ENCODE data around the gene PRKAG2.

Gene PRKAG2

GRCh38 chr7:151924508-151924907 lies 47.6 kb upstream of the PRKAG2 start:
- Histone ChIP-seq H4K20me1 (ENCODE audit: insufficient read depth, low read length) (no peaks in the 10 kb centered on the region), H3K27me3 (ENCODE audit: low read depth, low read length) (peaks cover 6% of the 10 kb centered on the region; the same call in 1 of the 2 replicates), H3K4me3 (ENCODE audit: low read length) (no peak overlapping the region), H3K36me3 (replicated peaks; ENCODE audit: low read depth, low read length) (no peaks in the 10 kb centered on the region), H3K9ac (ENCODE audit: low read length) (no peak overlapping the region), H3K79me2 (ENCODE audit: low read length) (no peaks in the 10 kb centered on the region), H2AFZ (ENCODE audit: low read depth, low read length) (no peak overlapping the region), H3K9me3 (ENCODE audit: insufficient read depth, low read length) (no peaks in the 10 kb centered on the region), H3K4me1 (ENCODE audit: low read length) (peaks cover 46% of the 10 kb centered on the region), H3K4me2 (ENCODE audit: low read length) (0 out of 2 replicates have a peak overlapping the region, but pooled peaks have one; percentile 84), H3K27ac (ENCODE audit: low read length) (no peak overlapping the region; the same call in 1 of the 2 replicates)
- TF ChIP-seq EZH2phosphoT487 (IDR thresholded peaks at IDR 0.05; ENCODE audit: low read depth) (no peak), CTCF (IDR thresholded peaks at IDR 0.05; ENCODE audit: low read depth, low read length) (no peak)

- TF ChIP-seq CTCF (IDR thresholded peaks at IDR 0.05; ENCODE audit: low read depth, low read length) (no peak), EZH2phosphoT487 (IDR thresholded peaks at IDR 0.05; ENCODE audit: low read depth) (no peak)
- no peaks in the 10 kb centered on the region for H3K79me2 ChIP-seq (ENCODE audit: low read length)
- H3K4me2 ChIP-seq (ENCODE audit: low read length), result peak overlapping the region; percentile 84
- H3K9ac ChIP-seq (ENCODE audit: low read length), result no peak overlapping the region
- peaks cover 6% of the 10 kb centered on the region; the same call in 1 of the 2 replicates for H3K27me3 ChIP-seq (ENCODE audit: low read depth, low read length)
- peak overlapping the region; percentile 66 for H3K4me3 ChIP-seq (ENCODE audit: low read length)
- H3K4me1 ChIP-seq (ENCODE audit: low read length), result peaks cover 46% of the 10 kb centered on the region
- no peak overlapping the region for H2AFZ ChIP-seq (ENCODE audit: low read depth, low read length)
- no peaks in the 10 kb centered on the region for H4K20me1 ChIP-seq (ENCODE audit: insufficient read depth, low read length)
- H3K36me3 ChIP-seq (replicated peaks; ENCODE audit: low read depth, low read length), result no peaks in the 10 kb centered on the region
- no peaks in the 10 kb centered on the region for H3K9me3 ChIP-seq (ENCODE audit: insufficient read depth, low read length)
- peak overlapping the region; percentile 71 for H3K27ac ChIP-seq (ENCODE audit: low read length)
These were observed 47.1 kb upstream of the PRKAG2 start for GRCh38 chr7:151924001-151924400.

- Histone ChIP-seq H3K27me3 (ENCODE audit: low read depth, low read length) (peaks cover 10% of the 10 kb centered on the region), H3K79me2 (ENCODE audit: low read length) (no peaks in the 10 kb centered on the region), H3K27ac (ENCODE audit: low read length) (peak overlapping the region; percentile 71), H3K4me3 (ENCODE audit: low read length) (peak overlapping the region; percentile 66), H3K4me1 (ENCODE audit: low read length) (peaks cover 46% of the 10 kb centered on the region), H3K36me3 (replicated peaks; ENCODE audit: low read depth, low read length) (no peaks in the 10 kb centered on the region), H3K9me3 (ENCODE audit: insufficient read depth, low read length) (no peaks in the 10 kb centered on the region), H4K20me1 (ENCODE audit: insufficient read depth, low read length) (no peaks in the 10 kb centered on the region), H3K9ac (ENCODE audit: low read length) (peak overlapping the region; percentile 49; the same call in 1 of the 2 replicates), H3K4me2 (ENCODE audit: low read length) (peak overlapping the region; percentile 84), H2AFZ (ENCODE audit: low read depth, low read length) (0 out of 2 replicates have a peak overlapping the region, but pooled peaks have one; percentile 26)
- TF ChIP-seq CTCF (IDR thresholded peaks at IDR 0.05; ENCODE audit: low read depth, low read length) (no peak), EZH2phosphoT487 (IDR thresholded peaks at IDR 0.05; ENCODE audit: low read depth) (no peak)
These were observed 46.4 kb upstream of the PRKAG2 start for GRCh38 chr7:151923097-151923876.

- H3K9ac ChIP-seq (ENCODE audit: low read length), result no peak overlapping the region
- H3K27me3 ChIP-seq (ENCODE audit: low read depth, low read length), result peaks cover 9% of the 10 kb centered on the region
- TF ChIP-seq CTCF (IDR thresholded peaks at IDR 0.05; ENCODE audit: low read depth, low read length) (no peak), EZH2phosphoT487 (IDR thresholded peaks at IDR 0.05; ENCODE audit: low read depth) (no peak)
- no peaks in the 10 kb centered on the region for H3K79me2 ChIP-seq (ENCODE audit: low read length)
- H3K9me3 ChIP-seq (ENCODE audit: insufficient read depth, low read length), result no peaks in the 10 kb centered on the region
- H3K4me2 ChIP-seq (ENCODE audit: low read length), result no peak overlapping the region
- H3K27ac ChIP-seq (ENCODE audit: low read length), result no peak overlapping the region
- H3K4me1 ChIP-seq (ENCODE audit: low read length), result peaks cover 39% of the 10 kb centered on the region
- H2AFZ ChIP-seq (ENCODE audit: low read depth, low read length), result no peak overlapping the region
- no peak overlapping the region for H3K4me3 ChIP-seq (ENCODE audit: low read length)
- H3K36me3 ChIP-seq (replicated peaks; ENCODE audit: low read depth, low read length), result no peaks in the 10 kb centered on the region
- no peaks in the 10 kb centered on the region for H4K20me1 ChIP-seq (ENCODE audit: insufficient read depth, low read length)
These were observed 44.5 kb upstream of the PRKAG2 start for GRCh38 chr7:151921451-151921850.
